ENCODE results near the gene CUX1. TPM values are rescaled to one million over a fixed set of nuclear protein-coding genes. Genes with fewer than 3 reads are reported as not detected.
"Not testable (repeated sequence)": the region's sequence is repeated elsewhere in the genome, so short reads cannot be mapped to it uniquely, and the experiment has no call there.

Gene CUX1
- total RNA-seq, 2 donors from 2014 or later, result 42.0 to 47.5 TPM

GRCh38 chr7:102138676-102139075, 321.2 kb downstream of the CUX1 start:
- intact Hi-C loops (cut with DNase I), result no loop called here
- Histone ChIP-seq H3K4me1 (no peaks in the 10 kb centered on the region), H3K27me3 (no peaks in the 10 kb centered on the region), H3K9me3 (no peaks in the 10 kb centered on the region), H3K36me3 (replicated peaks in 1 of 2; ENCODE audit: insufficient read depth in 1 of 2, low read depth in 2 of 2) (no peaks in the 10 kb centered on the region), H3K4me3 (no peak overlapping the region), H3K27ac (no peak overlapping the region)
- ATAC-seq (no peak), DNase-seq (no peak)
- TF ChIP-seq CTCF (IDR thresholded peaks at IDR 0.05), result no peak
- TF ChIP-seq POLR2A (IDR thresholded peaks at IDR 0.05), result no peak
- WGBS, 2 donors, result 89 to 90% methylated on average over 6 of the region's 6 CpGs

- no peak overlapping the region for H3K4me3 ChIP-seq
- DNase-seq (peak in 1 of 4 donors; percentile 50), ATAC-seq (no peak)
- H3K4me1 ChIP-seq, result no peaks in the 10 kb centered on the region
- H3K27me3 ChIP-seq, result no peaks in the 10 kb centered on the region
- TF ChIP-seq CTCF (IDR thresholded peaks at IDR 0.05) (no peak), POLR2A (IDR thresholded peaks at IDR 0.05) (no peak)
- WGBS, 2 donors, result 79 to 89% methylated on average over 14 of the region's 14 CpGs
- intact Hi-C loops (cut with DNase I), result no loop called here
- H3K9me3 ChIP-seq, result no peaks in the 10 kb centered on the region
- no peaks in the 10 kb centered on the region for H3K36me3 ChIP-seq (replicated peaks in 1 of 2; ENCODE audit: insufficient read depth in 1 of 2, low read depth in 2 of 2)
- H3K27ac ChIP-seq, result no peak overlapping the region
Observed at GRCh38 chr7:102140952-102141370, 323.5 kb downstream of the CUX1 start.

GRCh38 chr7:102142433-102142832, 325.0 kb downstream of the CUX1 start:
- DNase-seq; H3K27me3 ChIP-seq; H3K27ac ChIP-seq; H3K4me1 ChIP-seq; H3K9me3 ChIP-seq; ATAC-seq; intact Hi-C loops (cut with DNase I); H3K4me3 ChIP-seq; H3K36me3 ChIP-seq (replicated peaks in 1 of 2; ENCODE audit: insufficient read depth in 1 of 2, low read depth in 2 of 2): not testable (repeated sequence)
- 91 to 93% methylated on average over 3 of the region's 3 CpGs for WGBS, 2 donors

- Histone ChIP-seq H3K27me3 (no peaks in the 10 kb centered on the region), H3K4me3 (no peak overlapping the region), H3K27ac (no peak overlapping the region), H3K36me3 (replicated peaks in 1 of 2; ENCODE audit: insufficient read depth in 1 of 2, low read depth in 2 of 2) (no peaks in the 10 kb centered on the region), H3K9me3 (no peaks in the 10 kb centered on the region), H3K4me1 (no peaks in the 10 kb centered on the region)
- intact Hi-C loops (cut with DNase I), result no loop called here
- no peak for ATAC-seq
- TF ChIP-seq POLR2A (IDR thresholded peaks at IDR 0.05) (no peak), CTCF (IDR thresholded peaks at IDR 0.05) (no peak)
- WGBS, 2 donors, result 91 to 95% methylated on average over 13 to 18 of the region's 18 CpGs
- peak in 1 of 4 donors; percentile 17 for DNase-seq
Observed at GRCh38 chr7:102146122-102146521, 328.7 kb downstream of the CUX1 start.

- no peak overlapping the region for H3K27ac ChIP-seq
- 49 to 51% methylated on average over 10 of the region's 10 CpGs for WGBS, 2 donors
- H3K27me3 ChIP-seq, result no peaks in the 10 kb centered on the region
- peak in 1 of 4 donors; percentile 29 for DNase-seq
- ATAC-seq, result peak; percentile 21
- H3K9me3 ChIP-seq, result no peaks in the 10 kb centered on the region
- no peaks in the 10 kb centered on the region for H3K36me3 ChIP-seq (replicated peaks in 1 of 2; ENCODE audit: insufficient read depth in 1 of 2, low read depth in 2 of 2)
- no peaks in the 10 kb centered on the region for H3K4me1 ChIP-seq
- intact Hi-C loops (cut with DNase I), result no loop called here
- TF ChIP-seq CTCF (IDR thresholded peaks at IDR 0.05) (no peak), POLR2A (IDR thresholded peaks at IDR 0.05) (no peak)
- no peak overlapping the region for H3K4me3 ChIP-seq
Observed at GRCh38 chr7:102147008-102147407, 329.6 kb downstream of the CUX1 start.

Measured in body of pancreas (tissue), 4 donors.